ENCODE data around the gene TMEM127.
"Not testable (repeated sequence)": the region's sequence is repeated elsewhere in the genome, so short reads cannot be mapped to it uniquely, and the experiment has no call there.

The TMEM127 gene

GRCh38 chr2:96264086-96264485 is 1.7 kb downstream of the TMEM127 start:
- DNase-seq (ENCODE audit: low read depth in 2 of 2) = no peak

DNA sequence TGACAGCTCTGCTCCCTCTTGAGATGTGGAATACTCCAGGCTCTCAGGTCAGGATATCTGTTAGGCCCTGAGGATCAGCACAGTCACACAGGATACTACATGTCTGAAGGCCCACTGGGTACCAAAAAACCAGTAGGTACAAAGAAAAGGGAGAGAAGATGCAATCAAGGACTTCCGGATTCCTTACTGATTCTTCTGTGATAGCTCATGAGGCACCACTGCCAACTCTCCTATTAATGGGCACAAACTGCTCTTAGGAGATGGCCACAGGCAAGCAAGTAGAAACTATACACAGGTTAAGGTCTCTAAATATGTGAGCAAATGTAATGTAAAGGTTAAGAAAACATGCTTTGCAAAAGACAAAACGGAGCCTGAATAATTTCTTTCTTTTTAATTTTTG is 3.5 kb downstream of the TMEM127 start:
- no peak for DNase-seq (ENCODE audit: low read depth in 2 of 2)

GRCh38 chr2:96261328-96262003 is 4.3 kb downstream of the TMEM127 start:
- DNase-seq (ENCODE audit: low read depth in 2 of 2) = no peak

DNA sequence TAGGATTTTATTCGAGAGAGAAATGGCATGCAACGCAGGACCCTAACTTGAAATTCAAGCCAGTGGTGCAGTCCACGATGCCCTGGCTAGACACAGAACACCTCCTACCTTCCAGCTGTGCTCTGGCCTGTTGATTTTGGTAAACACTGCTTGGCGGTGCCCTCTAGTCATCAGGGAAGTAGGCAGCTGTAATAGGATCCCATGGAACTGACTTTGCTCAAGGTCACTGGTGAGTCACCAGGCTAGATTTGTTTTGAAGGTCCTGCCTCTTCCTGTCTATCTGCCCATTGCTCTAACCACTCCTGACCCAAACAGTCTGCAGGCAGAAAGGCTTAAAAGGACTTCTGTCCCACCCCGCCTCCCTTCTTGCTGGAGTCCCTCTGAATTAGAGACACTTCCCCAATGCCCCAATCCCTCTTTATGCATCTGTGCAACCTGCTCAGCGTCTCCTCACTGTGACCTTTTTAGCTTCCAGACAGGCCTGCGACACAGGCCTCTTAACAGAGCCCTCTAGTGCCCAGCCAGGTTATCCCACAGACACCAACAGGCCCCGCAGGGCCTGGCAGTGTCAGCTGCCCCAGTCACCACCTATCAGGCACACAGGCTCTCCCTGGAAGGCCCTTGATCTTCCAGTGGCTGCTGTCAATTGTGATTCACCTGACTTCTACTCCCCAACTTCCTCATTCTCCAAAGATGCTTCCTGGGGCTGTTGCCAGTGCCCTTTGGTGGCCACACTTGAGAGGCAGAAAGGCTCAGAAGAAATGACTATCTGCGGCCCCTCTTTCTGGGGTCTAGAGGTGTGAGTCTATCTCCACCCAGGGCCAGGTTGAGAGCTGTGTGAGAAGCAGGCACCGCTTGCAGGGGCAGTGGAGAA is 5.2 kb downstream of the TMEM127 start:
- DNase-seq (ENCODE audit: low read depth in 2 of 2) = peak; percentile 5 to 9

DNA sequence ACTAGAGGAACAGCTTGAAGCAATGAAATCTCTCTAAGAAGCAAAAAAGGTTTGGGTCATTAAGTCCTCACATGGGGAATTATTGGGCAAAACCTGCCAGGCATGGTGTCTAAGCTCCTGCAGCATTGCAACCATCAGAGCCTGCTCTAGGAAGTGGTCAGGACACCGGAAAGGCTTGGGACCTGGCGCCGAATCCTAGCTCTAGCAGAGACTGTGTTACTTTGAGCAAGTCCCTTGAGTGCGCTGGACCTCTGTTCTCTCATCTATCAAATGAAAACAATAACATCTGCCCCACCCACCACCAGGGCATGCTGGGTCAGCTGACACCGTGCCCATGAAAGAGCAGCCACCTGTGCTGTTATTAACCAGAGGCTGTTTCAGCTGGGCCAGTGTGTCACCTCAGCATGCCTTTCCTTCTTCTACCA is 6.3 kb downstream of the TMEM127 start:
- DNase-seq (ENCODE audit: low read depth in 2 of 2) = no peak

GRCh38 chr2:96258166-96259022 is 7.4 kb downstream of the TMEM127 start:
- DNase-seq (ENCODE audit: low read depth in 2 of 2) = no peak

DNA sequence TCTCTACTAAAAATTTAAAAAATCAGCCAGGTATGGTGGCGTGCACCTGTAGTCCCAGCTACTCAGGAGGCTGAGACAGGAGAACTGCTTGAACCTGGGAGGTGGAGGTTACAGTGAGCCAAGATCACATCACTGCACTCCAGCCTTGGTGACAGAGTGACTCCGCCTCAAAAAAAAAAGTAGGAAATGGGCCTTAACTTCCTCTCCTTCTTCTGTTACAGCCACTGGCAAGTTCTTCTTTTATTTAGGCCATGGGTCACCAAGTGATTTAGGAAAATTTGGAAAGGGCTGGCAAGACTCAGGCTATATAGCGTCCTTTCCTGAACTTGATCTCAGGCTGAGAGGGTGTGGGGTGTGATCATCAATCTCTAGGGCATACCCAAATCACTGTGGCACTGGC is 8.1 kb downstream of the TMEM127 start:
- not testable (repeated sequence) for DNase-seq (ENCODE audit: low read depth in 2 of 2)

DNA sequence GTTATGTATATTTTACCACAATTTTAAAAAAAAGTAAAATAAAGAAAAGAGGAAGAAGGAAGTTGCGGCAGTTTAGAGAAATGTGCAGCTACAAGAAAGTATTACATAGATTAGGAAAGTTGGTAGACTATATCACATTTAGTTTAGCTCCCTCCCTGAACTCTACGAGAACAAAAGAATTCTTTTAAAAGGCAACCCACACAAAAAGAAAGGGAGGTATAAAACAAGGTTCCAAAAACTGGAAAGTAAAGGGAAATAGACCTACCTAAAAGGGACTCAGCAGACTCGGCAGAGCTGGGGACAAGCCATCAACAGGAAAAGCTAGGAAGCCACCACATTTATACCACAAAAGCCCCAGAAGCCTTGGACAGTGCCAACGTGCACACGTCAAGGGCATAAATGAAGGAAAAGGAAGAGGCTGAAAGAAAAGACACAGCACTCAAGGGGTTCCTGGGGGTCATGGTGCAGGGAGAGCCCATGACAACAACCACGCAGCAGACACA is 9.1 kb downstream of the TMEM127 start:
- no peak for DNase-seq (ENCODE audit: low read depth in 2 of 2)

- no peak for DNase-seq (ENCODE audit: low read depth in 2 of 2)
Observed at GRCh38 chr2:96254571-96254970, 11.2 kb downstream of the TMEM127 start.

DNA sequence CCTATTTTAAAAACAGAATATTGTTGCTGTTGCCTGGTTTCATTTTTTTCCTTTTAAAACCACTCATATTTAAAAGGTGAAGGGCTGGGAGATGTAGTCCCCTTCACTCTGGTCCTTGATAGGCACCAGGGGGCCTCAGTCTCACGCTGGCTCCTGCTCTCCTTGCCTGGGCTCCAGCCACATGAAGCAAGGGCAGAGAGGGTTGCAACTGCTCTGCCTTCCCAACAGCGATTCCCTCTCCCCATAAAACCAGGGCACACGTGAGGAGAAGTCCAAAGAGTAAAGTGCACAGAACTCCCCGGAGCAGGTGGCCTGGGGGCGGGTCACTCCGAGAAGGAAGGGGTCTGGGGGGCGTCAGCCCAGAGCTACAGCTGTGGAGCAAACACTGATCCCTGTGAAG is 12.8 kb downstream of the TMEM127 start:
- DNase-seq (ENCODE audit: low read depth in 2 of 2) = no peak

- DNase-seq (ENCODE audit: low read depth in 2 of 2) = no peak
Observed at GRCh38 chr2:96252526-96252925, 13.3 kb downstream of the TMEM127 start.

DNA sequence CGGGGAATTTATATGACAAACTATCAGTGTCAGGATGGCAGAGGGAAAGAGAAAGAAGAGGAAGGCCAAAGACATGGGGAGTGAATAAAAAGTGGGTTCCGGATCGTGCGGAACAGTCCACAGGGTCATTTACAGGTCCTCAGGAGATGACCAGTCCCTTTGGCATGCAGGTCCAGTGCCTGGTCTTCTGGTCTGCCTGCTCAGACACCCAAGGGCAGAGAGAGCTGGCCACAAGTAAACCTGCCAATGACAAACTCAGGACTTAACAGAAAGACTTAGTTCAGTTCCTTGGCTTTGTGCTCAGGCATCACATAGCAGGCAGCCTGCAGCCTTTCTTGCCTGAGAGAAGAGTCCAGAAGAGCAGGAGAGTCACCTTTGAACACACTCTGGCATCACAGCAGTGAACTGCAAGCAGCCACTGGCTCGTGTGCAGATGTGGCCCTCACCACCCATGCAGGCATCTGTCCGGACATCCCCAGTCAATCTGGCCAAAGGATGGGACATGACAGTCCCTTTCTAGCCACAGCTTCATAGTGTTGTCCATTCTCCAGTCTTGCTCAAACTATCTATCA is 14.0 kb downstream of the TMEM127 start:
- DNase-seq (ENCODE audit: low read depth in 2 of 2) = no peak

- no peak for DNase-seq (ENCODE audit: low read depth in 2 of 2)
Observed at GRCh38 chr2:96250188-96250587, 15.6 kb downstream of the TMEM127 start.

DNA sequence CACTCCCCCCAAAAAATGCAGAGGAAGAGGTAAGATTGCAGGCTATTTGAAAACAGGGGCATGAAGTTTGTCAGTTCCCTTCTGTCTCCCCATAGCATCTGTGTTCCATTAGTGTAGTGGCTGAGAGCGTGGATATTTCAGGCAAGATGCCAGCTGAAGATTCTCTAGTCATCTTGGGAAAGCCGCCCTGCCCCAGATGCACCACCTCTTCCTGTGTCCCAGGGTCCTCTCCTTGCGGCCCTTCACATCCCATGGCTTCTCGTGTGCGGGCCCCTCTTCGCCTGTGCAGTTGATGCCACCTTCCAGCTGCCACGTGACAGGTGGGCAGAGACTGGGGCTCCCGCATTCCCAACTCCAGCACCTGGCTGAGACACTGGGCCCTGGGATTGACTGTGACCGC is 16.1 kb downstream of the TMEM127 start:
- no peak for DNase-seq (ENCODE audit: low read depth in 2 of 2)

DNA sequence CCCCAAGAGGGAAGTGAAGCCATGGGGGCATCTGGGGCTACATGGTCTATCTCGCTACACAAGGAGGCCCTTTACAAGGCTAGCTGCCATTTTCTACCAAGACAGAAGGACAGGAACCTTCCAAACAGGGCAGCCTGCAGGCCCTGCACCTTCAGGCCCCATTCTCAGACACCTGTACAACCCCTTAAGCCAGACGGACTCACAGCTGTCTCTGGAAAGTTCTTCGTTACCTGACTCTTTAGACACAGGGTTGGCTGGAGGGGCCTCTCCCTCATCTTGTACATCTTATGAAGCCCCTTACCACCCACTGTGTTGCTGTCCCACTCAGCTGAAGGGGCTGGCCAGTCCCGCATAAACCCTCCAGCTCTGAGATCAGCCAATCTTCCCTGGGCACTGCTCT is 17.2 kb downstream of the TMEM127 start:
- no peak for DNase-seq (ENCODE audit: low read depth in 2 of 2)

DNA sequence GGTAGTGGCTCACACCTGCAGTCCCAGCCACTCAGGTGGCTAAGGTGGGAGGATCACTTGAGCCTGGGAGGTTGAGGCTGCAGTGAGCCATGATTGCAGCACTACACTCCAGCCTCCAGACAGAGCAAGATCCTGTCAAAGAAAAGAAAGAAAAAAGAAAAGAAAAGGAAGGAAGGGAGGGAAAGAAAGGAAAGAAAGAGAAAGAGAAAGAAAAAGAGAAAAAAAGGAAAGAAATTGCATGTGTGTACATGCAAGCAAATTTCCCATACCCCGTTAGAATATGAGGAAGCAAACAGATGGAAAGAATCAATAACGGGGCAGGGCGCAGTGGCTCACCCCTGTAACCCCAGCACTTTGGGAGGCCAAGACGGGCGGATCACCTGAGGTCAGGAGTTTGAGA is 17.9 kb downstream of the TMEM127 start:
- no peak for DNase-seq (ENCODE audit: low read depth in 2 of 2)

GRCh38 chr2:96247009-96247408 is 18.8 kb downstream of the TMEM127 start:
- DNase-seq (ENCODE audit: low read depth in 2 of 2) = no peak

GRCh38 chr2:96245609-96246390 is 20.0 kb downstream of the TMEM127 start:
- DNase-seq (ENCODE audit: low read depth in 2 of 2) = no peak

DNA sequence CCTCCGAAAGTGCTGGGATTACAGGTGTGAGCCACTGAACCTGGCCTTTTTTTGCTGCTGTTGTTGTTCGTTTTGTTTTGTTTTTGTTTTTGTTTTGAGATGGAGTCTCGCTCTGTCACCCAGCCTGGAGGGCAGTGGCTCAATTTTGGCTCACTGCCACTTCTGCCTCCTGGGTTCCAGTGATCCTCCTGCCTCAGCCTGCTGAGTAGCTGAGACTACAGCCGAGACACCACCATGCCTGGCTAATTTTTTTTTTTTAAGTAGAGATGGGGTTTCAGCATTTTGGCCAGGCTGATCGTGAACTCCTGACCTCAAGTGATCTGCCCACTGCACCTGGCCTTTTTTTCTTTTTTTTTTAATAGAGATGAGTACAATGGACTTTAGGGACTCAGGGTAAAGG is 22.0 kb downstream of the TMEM127 start:
- DNase-seq (ENCODE audit: low read depth in 2 of 2) = no peak

- DNase-seq (ENCODE audit: low read depth in 2 of 2) = peak; percentile 43 to 57
Observed at GRCh38 chr2:96241900-96242611, 23.7 kb downstream of the TMEM127 start.

All from stimulated activated CD4-positive, alpha-beta T cell treated with anti-CD3 and anti-CD28 coated beads, Interleukin-4, amount 100 ng/mL, for 48 hours (primary cell).